ENCODE data around the gene OR2A2.

DNA sequence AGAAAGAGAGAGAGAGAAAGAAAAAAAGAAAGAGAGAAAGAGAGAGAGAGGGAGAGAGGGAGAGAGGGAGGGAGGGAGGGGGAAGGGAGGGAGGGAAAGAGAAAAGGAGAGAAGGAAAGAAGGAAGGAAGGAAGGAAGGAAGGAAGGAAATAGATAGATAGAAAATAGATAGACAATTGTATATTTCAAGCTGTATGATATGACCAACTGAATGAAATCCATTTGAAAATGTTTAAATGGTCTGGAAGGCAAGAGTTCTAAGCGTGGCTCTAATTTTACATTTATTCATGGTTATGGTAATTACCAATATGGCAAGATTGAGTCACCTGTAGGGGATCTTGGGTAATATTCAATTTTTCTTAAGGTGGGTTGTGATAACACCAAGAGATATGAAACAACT lies 49.5 kb downstream of the OR2A2 start:
- no peak for TF ChIP-seq CTCF (IDR thresholded peaks at IDR 0.05)
- TF ChIP-seq TCF7L2 (IDR thresholded peaks at IDR 0.05; ENCODE audit: low read depth, low read length) = no peak

Data from Panc1 (cell line).